ENCODE measurements around the gene RASSF6.

DNA sequence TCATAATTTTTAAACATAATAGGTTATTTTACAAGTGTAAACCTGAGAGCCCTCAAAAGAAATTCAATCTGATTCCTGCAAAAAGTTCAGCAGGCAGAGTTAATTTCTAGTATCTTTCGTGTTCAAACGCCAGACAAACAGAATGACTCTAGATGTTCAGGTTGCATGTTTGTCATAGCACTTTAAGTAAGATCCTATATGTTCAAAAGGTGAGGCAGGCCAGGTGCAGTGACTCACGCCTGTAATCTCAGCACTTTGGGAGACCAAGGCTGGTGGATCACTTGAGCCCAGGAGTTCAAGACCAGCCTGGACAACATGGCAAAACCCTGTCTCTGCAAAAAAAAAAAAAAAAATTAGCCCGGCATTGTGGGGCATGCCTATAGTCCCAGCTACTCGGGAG is 1.1 kb upstream of the RASSF6 start:
- TF ChIP-seq, protein P1, sequence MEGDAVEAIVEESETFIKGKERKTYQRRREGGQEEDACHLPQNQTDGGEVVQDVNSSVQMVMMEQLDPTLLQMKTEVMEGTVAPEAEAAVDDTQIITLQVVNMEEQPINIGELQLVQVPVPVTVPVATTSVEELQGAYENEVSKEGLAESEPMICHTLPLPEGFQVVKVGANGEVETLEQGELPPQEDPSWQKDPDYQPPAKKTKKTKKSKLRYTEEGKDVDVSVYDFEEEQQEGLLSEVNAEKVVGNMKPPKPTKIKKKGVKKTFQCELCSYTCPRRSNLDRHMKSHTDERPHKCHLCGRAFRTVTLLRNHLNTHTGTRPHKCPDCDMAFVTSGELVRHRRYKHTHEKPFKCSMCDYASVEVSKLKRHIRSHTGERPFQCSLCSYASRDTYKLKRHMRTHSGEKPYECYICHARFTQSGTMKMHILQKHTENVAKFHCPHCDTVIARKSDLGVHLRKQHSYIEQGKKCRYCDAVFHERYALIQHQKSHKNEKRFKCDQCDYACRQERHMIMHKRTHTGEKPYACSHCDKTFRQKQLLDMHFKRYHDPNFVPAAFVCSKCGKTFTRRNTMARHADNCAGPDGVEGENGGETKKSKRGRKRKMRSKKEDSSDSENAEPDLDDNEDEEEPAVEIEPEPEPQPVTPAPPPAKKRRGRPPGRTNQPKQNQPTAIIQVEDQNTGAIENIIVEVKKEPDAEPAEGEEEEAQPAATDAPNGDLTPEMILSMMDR (conservative IDR thresholded peaks at IDR 0.05; ENCODE audit: low read length), result no peak
- TF ChIP-seq EZH2phosphoT487 (IDR thresholded peaks at IDR 0.05; ENCODE audit: borderline replicate concordance), result no peak

All from Loucy (cell line).